ENCODE measurements around the gene MDFI. TPM values are rescaled to one million over a fixed set of nuclear protein-coding genes. Genes with fewer than 3 reads are reported as not detected.
A peak's percentile ranks its signal among the peaks of the same experiment; 100 is the strongest.

The MDFI gene
- total and polyA plus RNA-seq, 7 donors, result 0.53 to 3.0 (median 0.93) TPM

DNA sequence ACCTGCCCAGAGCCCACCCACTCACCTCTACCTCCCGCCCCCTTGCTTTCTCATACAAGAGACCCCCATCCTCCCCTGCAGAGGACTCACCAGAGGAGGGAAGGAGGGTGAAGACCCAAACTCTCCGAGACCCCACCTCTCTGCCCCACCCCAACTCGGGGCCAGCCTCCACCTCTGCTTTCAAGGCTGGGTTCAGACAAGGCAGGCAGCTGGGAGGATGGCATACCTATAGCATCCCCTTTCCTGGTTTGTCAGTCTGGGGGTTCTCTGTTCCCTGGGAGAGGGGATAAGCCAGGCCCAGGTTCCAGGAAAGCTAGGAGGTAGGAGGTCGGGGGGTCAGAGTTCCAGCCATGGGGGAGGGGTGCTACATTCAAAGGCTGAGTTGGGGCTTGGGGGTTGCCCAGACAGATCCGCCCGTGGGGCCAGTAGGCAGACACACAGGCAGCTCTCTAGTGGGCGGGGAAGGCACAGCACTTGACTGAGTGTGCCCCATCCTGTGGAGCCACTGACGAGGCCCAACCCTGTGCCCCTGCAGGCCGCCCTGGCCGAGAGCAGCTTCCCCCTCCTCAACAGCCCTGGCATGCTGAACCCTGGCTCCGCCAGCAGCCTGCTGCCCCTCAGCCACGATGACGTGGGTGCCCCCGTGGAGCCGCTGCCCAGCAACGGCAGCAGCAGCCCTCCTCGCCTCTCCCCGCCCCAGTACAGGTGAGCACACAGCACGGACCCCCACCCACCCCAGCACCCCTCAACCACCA is 40.8 kb upstream of the MDFI start:
- TF ChIP-seq, protein P1, sequence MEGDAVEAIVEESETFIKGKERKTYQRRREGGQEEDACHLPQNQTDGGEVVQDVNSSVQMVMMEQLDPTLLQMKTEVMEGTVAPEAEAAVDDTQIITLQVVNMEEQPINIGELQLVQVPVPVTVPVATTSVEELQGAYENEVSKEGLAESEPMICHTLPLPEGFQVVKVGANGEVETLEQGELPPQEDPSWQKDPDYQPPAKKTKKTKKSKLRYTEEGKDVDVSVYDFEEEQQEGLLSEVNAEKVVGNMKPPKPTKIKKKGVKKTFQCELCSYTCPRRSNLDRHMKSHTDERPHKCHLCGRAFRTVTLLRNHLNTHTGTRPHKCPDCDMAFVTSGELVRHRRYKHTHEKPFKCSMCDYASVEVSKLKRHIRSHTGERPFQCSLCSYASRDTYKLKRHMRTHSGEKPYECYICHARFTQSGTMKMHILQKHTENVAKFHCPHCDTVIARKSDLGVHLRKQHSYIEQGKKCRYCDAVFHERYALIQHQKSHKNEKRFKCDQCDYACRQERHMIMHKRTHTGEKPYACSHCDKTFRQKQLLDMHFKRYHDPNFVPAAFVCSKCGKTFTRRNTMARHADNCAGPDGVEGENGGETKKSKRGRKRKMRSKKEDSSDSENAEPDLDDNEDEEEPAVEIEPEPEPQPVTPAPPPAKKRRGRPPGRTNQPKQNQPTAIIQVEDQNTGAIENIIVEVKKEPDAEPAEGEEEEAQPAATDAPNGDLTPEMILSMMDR (IDR thresholded peaks at IDR 0.05), result no peak
- 84 to 88% (median 86%) methylated on average over 17 to 19 of the region's 19 CpGs for WGBS, 3 donors
- peak in 1 of 2 donors; percentile 43 for DNase-seq
- peaks cover 0 to 39% of the 10 kb centered on the region in 2 donors for H3K36me3 ChIP-seq (ENCODE audit: insufficient read depth in 1 of 2, low read depth in 1 of 2)
- no peak for ATAC-seq
- no peaks in the 10 kb centered on the region for H3K27me3 ChIP-seq (ENCODE audit: insufficient read depth in 3 of 3, low read length in 2 of 3)
- no peak overlapping the region for H3K4me3 ChIP-seq
- H3K9me3 ChIP-seq, result no peaks in the 10 kb centered on the region
- no peaks in the 10 kb centered on the region for H3K4me1 ChIP-seq
- intact Hi-C loops (cut with DNase I), result no loop called here
- no peak overlapping the region for H3K27ac ChIP-seq

GRCh38 chr6:41598670-41599014 is 39.6 kb upstream of the MDFI start:
- H3K27ac ChIP-seq, result no peak overlapping the region
- peak in 1 of 2 donors; percentile 29 for DNase-seq
- no peak for ATAC-seq
- intact Hi-C loops (cut with DNase I), result no loop called here
- TF ChIP-seq, protein P1 (IDR thresholded peaks at IDR 0.05), result no peak
- no peaks in the 10 kb centered on the region for H3K9me3 ChIP-seq
- 87 to 90% (median 89%) methylated on average over 3 to 8 of the region's 8 CpGs for WGBS, 3 donors
- H3K27me3 ChIP-seq (ENCODE audit: insufficient read depth in 3 of 3, low read length in 2 of 3), result no peaks in the 10 kb centered on the region
- H3K4me3 ChIP-seq, result no peak overlapping the region
- H3K4me1 ChIP-seq, result peaks cover 4% of the 10 kb centered on the region
- peaks cover 0 to 35% of the 10 kb centered on the region in 2 donors for H3K36me3 ChIP-seq (ENCODE audit: insufficient read depth in 1 of 2, low read depth in 1 of 2)

DNA sequence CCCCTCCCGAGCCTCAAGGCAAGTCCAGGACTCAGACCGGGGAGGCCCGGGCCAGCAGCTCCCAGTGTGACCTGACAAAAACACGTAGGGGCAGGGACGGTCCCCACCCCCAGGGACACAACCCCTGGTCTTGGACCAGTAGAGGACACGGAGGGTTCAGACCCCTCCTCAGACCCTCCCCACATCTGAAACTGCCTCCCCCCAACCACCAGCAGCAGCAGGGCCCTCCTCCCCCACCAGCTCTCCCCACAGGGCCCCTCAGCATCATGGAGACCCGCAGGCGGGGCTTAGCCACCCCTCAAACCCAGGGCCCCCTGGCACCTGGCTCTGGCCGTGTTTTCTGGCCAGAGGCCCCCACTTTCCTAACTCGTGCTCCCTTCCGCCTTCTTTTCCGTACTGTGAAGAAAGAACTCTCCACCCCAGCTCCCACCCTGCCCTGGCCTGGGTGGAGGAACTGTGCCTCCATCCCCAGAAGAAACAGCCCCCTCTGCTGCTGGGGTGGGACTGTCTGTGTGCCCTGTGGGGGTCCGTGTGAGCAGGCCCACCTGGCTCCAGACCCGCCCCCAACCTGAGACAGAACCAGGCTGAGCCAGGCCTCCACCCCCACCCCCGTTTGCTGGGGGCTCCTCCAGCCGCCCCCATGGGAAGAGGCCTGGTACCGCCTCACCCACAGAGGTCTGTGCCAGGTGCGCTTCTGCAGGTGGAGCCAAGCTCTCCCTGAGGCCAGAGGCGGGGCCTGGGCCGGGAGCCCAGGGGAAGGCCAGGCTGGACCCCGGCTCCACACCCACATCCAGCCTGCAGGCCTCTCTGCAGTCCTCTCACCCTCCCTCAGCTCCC is 39.0 kb upstream of the MDFI start:
- no peak for ATAC-seq
- Histone ChIP-seq H3K9me3 (no peaks in the 10 kb centered on the region), H3K36me3 (ENCODE audit: insufficient read depth in 1 of 2, low read depth in 1 of 2) (peaks cover 0 to 35% of the 10 kb centered on the region in 2 donors), H3K27ac (no peak overlapping the region), H3K27me3 (ENCODE audit: insufficient read depth in 3 of 3, low read length in 2 of 3) (no peaks in the 10 kb centered on the region), H3K4me1 (peaks cover 4% of the 10 kb centered on the region), H3K4me3 (no peak overlapping the region)
- TF ChIP-seq, protein P1 (IDR thresholded peaks at IDR 0.05), result no peak
- DNase-seq, result peak in 1 of 2 donors; percentile 44
- 80 to 89% (median 87%) methylated on average over 19 to 21 of the region's 21 CpGs for WGBS, 3 donors
- intact Hi-C loops (cut with DNase I), result no loop called here

DNA sequence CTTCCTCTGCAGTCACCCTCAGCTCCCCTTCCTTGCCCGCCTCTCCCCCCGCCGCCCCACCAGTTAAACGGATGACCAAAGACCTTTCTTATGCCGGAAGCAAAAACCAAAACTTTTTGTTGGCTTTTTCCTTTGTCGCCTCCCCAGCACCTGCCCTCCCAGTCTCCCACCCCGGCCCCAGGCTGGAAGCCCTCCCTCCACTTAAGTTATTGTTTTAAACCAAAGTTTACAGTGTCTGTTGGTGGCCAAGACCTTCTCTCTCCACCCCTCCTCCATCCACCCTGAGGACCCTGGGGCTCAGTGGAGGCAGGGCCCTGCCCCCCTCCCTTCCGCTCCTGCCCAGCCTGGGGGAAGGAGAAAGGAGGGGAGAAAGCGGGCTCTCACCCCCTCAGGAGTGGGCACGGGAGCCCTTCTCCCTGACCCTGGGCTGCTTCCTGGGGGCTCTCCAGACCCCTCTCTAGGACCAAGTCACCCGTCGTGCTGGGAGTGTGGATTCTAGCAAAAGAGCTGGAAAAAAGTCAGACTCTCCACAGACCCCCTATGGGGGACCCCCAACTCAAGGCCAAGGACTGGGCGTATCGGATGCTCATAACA is 38.3 kb upstream of the MDFI start:
- Histone ChIP-seq H3K4me1 (peaks cover 4% of the 10 kb centered on the region), H3K9me3 (no peaks in the 10 kb centered on the region), H3K4me3 (no peak overlapping the region), H3K27me3 (ENCODE audit: insufficient read depth in 3 of 3, low read length in 2 of 3) (no peaks in the 10 kb centered on the region), H3K36me3 (ENCODE audit: insufficient read depth in 1 of 2, low read depth in 1 of 2) (peaks cover 0 to 33% of the 10 kb centered on the region in 2 donors), H3K27ac (no peak overlapping the region)
- DNase-seq, result peak in 1 of 2 donors; percentile 10
- intact Hi-C loops (cut with DNase I), result loop anchor here (5.0 kb wide), 2 partner anchors 177 to 442 kb away; partner anchors contain the start of gene FRS3 (in 1 of the 2)
- 86 to 93% (median 92%) methylated on average over 12 to 14 of the region's 14 CpGs for WGBS, 3 donors
- TF ChIP-seq, protein P1 (IDR thresholded peaks at IDR 0.05), result no peak
- ATAC-seq, result no peak
